Midbrain (tissue), 1 donor: ENCODE measurements around the gene NODAL.

Source experiments
- DNase-seq: peaks from one replicate; lab custom pipeline; 2025; lab: John Stamatoyannopoulos, UW

The NODAL gene

GRCh38 chr10:70462349-70462984 is 21.0 kb upstream of the NODAL start:
- DNase-seq = peak; percentile 76

DNA sequence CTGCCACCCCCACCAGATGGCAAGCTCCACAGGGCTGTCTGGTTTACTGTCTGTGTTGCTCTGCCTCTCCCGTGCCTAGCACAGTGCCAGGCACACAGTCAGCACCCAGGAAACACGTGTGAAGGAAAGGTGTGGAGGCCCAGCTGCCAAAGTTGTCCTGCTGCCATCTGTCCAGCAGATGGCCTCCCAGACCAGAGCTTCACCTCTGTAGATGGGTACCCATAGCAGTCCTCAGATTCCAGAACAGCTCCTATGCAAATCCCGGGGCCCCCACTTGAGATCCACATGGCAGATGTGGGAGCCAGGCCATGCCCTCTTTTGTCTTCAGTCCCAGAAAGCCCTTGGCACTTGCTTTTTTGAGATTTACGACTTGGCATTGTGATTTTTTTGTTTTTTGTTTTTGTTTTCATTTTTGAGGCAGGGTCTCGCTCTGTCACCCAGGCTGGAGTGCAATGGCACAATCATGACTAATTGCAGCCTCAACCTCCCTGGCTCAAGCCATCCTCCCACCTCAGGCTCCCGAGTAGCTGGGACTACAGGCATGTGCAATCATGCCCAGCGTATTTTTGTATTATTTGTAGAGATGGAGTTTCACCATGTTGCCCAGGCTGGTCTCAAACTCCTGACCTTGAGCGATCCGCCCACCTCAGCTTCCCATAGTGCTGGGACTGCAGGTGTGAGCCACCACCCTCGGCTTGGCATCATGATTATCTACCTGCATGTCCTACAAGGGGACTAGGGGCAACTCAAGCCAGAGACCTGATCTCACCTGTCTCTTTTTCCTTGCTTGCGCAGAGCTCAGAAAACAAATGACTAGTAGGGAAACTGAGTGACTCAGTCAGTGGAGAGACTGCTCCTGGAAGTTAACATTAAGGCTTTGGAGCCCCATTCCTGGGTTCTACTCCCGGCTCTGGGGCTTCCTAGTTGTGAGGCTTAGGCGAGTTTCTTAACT is 20.2 kb upstream of the NODAL start:
- DNase-seq = peak; percentile 38

DNA sequence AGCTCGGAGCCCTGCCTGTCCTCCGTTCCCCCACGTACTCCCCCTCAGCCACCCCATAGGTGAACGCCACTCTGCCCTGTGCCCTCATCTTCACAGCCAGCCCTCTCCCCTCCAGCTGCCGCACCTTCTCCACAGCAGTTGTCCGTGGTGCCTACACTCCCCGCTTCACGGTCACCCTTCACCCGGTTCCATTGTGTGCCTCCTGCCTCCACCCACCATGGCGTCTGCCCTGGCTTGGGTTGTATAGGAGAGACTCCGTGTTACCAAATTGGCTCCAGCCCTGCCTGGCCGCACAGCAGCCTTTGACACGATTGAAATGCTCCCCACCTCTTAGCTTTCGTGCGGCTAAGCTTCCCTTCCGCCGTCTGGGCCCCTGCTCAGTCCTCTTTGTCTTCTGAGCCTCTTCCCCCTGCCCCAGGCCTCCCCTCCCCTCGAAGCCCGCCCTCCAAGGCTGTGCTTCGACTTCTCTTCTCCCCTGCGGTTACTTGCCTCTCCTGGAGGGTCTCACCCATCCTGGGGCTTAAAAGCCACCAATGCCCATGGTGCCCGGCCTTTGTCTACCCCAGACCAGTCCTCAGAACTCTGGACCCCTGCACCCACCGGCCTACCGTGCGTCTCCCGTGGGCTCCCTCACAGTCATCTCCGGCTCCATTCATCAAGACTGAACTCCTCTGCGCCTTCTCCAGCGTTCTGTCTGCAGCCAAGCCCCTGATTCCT is 18.5 kb upstream of the NODAL start:
- no peak for DNase-seq

DNA sequence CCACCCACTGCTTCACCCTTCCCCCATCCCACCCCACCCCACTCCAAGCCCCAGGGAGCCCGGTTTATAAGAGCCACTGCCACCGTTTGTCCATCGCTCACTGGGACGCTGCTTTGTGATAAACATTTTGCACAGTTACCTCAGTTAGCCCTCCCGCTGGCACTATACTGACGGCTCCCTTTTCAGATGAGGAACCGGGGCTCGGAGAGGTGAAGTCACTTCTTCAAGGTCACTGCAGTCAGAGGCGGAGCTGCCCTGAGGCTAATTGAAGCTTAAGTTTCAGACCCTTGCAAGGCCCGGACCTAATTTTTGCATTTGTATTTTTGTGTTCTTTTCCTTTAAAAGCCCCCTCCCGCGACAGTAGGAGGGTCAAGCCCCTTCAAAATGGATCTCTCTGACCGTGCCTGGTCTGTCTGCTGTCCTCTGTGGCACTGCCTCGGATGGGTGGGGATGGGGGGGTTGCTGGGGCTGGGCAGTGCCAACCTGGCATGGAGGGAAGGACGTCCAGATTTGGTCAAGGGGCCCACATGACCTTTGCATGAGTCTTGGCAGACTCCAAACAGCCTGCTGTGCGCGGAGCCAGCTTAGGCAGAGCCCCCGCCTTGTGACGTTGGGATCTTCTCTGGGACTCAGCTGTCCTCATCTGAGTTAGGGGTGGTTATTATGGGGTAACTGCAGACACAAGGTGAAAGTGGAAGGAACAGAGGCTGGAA is 17.7 kb upstream of the NODAL start:
- no peak for DNase-seq

- no peak for DNase-seq
These were observed 17.0 kb upstream of the NODAL start for GRCh38 chr10:70458329-70459060.

DNA sequence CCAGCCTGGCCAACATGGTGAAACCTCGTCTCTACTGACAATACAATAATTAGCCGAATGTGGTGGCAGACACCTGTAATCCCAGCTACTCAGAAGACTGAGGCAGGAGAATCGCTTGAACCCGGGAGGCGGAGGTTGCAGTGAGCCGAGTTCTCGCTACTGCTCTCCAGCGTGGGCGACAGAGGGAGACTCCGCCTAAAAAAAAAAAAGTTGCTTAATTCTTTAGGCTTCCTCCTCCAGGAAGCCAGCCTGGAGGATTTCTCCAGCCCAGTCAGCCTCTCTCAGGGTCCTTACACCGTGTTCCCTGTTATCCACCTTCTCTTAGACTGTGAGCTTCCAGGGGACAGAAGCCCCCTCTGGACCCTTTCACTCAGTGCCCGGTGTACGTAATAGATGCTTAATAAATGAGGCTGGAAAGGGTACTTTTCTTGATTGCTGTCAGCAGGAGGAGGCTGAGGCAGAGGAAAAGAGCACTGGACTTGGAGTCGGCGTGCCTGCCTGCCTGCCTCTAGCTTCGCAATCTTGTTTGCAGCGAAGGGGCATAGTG is 16.4 kb upstream of the NODAL start:
- no peak for DNase-seq

- DNase-seq = no peak
These were observed 14.7 kb upstream of the NODAL start for GRCh38 chr10:70456164-70456563.

DNA sequence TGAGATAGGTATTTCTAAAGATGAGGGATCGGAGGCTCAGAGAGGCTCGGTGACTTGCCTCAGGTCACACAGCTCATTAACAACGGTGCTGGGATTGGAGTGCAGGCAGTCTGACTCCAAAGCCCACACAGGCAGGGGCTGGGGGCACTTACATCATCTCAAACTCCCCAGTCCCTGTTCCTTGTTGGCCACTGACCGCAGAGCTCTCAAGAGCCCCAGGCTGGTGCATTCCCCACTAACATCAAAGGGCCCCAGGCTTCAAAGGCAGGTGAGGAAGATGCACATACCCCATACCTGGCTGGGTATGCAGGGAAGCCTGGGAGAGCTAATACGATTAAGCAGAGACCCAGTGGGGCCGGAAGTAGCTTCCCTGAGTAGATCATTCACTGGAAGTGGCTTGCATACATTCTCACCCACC is 13.7 kb upstream of the NODAL start:
- DNase-seq = no peak

DNA sequence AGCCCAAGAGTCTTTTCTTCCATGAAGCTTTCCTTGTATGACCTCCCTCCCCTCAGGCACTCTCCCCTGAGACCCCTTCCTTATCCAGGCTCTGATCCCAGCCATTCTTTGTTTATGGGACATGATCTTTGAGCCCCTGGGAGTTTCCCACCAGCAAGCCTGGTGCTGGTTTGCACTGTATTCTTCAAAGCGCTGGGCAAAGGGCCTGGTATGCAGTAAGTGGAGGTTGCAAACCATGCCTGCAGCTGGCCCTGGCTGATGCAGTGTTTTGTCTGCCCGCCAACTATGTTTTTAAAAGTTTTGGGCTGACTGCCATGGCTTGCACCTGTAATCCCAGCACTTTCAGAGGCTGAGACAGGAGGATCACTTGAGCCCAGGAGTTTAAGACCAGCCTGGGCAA is 6.8 kb upstream of the NODAL start:
- DNase-seq = no peak

GRCh38 chr10:70445718-70446657 is 4.5 kb upstream of the NODAL start:
- DNase-seq = no peak

DNA sequence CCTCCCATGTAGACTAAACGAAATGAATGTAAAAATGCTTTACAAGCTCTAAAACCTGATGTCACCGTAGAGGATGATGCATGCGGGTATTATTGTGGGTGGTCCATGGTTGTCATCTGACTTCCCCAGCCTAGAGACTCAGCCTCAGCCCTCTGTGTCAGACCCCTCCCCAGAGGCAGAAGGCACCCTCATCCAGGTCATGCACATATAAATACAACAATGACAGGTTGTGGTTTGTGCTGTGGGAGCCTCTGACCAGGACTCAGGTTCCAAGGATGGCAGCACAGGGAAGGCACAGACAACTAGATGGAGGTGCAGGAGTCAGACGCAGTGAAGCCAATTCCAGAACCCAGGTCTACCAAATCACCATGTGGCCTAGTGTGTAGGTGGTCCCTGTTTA is 3.3 kb upstream of the NODAL start:
- DNase-seq = no peak

GRCh38 chr10:70442332-70442988 is 979 bp upstream of the NODAL start:
- DNase-seq = no peak

DNA sequence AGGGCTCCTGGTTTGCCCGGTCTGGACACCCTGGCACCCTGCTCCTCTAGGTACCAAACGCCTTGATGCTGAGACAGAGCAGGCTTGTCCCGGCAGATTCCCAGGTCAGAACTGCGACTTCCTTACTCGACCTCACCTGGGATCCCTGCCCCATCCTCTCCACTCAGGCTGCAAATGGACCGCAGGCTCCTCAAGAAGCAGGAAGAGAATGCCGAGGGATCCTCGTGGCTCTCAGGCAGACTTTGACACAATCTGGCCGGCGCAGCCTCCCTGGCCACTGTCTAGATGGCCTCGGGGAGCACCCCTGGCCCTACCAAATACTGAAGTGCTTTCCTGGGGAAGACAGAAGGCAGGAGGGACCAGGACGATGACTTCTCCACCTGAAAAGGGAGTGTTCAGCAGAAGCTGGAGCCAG is 421 bp upstream of the NODAL start:
- DNase-seq = no peak

GRCh38 chr10:70440296-70441160 is 953 bp downstream of the NODAL start:
- no peak for DNase-seq

- no peak for DNase-seq
These were observed 3.8 kb downstream of the NODAL start for GRCh38 chr10:70437721-70438120.

- no peak for DNase-seq
These were observed 6.0 kb downstream of the NODAL start for GRCh38 chr10:70435241-70436085.

GRCh38 chr10:70433581-70434280 is 7.8 kb downstream of the NODAL start:
- DNase-seq = no peak
